Cardiac muscle cell (in vitro differentiated cells and primary cell): ENCODE measurements around the gene CPT1B. TPM values are rescaled to one million over a fixed set of nuclear protein-coding genes. Genes with fewer than 3 reads are reported as not detected.

Experiments used
- DNase-seq, 2 donors: peaks; one replicate each; pipeline versions ENCODE4 v3.0.0 to v3.0.0-alpha.2; 2010 to 2017; ENCODE audit warnings: low read depth in 1 of 2, low spot score in 1 of 2
- H3K27ac ChIP-seq: fragments of 200-600 bp; sonication (generic); 2 replicates; pipeline ENCODE4 v1.5.1; 2016
- H3K27me3 ChIP-seq: fragments of 200-600 bp; sonication (generic); 2 replicates; pipeline ENCODE4 v1.6.0; 2016; ENCODE audit warnings: control low read depth
- H3K36me3 ChIP-seq: fragments of 200-600 bp; sonication (generic); 2 replicates; pipeline ENCODE4 v1.5.1; 2016; ENCODE audit warnings: control low read depth
- H3K4me1 ChIP-seq: fragments of 200-600 bp; sonication (generic); 2 replicates; pipeline ENCODE4 v1.8.1; 2017; ENCODE audit warnings: low read depth, mild to moderate bottlenecking, mixed run types
- H3K4me3 ChIP-seq: fragments of 200-600 bp; sonication (generic); 2 replicates; pipeline ENCODE4 v1.5.1; 2016; ENCODE audit warnings: mild to moderate bottlenecking
- H3K9me3 ChIP-seq: fragments of 200-600 bp; sonication (generic); 2 replicates; pipeline ENCODE4 v1.5.1; 2017; ENCODE audit warnings: low read depth, mild to moderate bottlenecking, control low read depth
- polyA plus RNA-seq: library from polyadenylated mRNA; unstranded; fragments of >200 nt; fragmentation: Nextera tagmentation; extraction: Ambion mirVana; gene quantifications from 2 replicates; pipeline ENCODE4 v1.2.1, GENCODE V29; 2016
- total RNA-seq: library from RNA; depleted of rRNA; stranded (reverse); fragments of >200 nt; gene quantifications from 2 replicates; pipeline ENCODE4 v1.2.3, GENCODE V29; 2016
- TF ChIP-seq, protein P1 (sequence below): IDR thresholded peaks from 2 replicates; pipeline ENCODE4 v1.5.1; 2012; ENCODE audit warnings: low read depth, mild to moderate bottlenecking, low read length

CPT1B gene
- total and polyA plus RNA-seq, 2 experiments from 2014 or later = 39.1 to 58.7 TPM

DNA sequence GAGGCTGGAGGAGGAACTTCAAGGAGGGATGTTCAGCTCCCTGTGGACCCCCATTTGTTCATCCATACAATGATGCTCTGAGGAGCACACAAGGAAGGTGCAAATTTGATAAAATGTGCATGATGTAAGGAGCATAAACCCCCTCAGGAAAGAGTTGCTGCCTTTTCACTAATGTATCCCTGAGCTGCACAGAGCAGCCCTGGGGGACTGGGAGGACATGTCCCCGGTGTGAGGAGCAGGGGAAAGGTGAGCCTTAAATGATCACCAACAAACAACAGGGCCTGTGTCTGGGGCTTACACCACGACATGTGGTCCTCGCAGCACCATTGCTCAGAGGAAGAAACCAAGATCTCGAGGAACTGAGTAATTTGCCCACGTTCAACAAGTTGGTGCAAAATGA, 18.9 kb upstream of the CPT1B start:
- no peak for DNase-seq
- TF ChIP-seq, protein P1, sequence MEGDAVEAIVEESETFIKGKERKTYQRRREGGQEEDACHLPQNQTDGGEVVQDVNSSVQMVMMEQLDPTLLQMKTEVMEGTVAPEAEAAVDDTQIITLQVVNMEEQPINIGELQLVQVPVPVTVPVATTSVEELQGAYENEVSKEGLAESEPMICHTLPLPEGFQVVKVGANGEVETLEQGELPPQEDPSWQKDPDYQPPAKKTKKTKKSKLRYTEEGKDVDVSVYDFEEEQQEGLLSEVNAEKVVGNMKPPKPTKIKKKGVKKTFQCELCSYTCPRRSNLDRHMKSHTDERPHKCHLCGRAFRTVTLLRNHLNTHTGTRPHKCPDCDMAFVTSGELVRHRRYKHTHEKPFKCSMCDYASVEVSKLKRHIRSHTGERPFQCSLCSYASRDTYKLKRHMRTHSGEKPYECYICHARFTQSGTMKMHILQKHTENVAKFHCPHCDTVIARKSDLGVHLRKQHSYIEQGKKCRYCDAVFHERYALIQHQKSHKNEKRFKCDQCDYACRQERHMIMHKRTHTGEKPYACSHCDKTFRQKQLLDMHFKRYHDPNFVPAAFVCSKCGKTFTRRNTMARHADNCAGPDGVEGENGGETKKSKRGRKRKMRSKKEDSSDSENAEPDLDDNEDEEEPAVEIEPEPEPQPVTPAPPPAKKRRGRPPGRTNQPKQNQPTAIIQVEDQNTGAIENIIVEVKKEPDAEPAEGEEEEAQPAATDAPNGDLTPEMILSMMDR = no peak
- Histone ChIP-seq H3K9me3 (no peaks in the 10 kb centered on the region), H3K27me3 (peaks cover 28% of the 10 kb centered on the region), H3K4me1 (no peaks in the 10 kb centered on the region), H3K4me3 (no peak overlapping the region), H3K27ac (no peak overlapping the region), H3K36me3 (no peaks in the 10 kb centered on the region)

DNA sequence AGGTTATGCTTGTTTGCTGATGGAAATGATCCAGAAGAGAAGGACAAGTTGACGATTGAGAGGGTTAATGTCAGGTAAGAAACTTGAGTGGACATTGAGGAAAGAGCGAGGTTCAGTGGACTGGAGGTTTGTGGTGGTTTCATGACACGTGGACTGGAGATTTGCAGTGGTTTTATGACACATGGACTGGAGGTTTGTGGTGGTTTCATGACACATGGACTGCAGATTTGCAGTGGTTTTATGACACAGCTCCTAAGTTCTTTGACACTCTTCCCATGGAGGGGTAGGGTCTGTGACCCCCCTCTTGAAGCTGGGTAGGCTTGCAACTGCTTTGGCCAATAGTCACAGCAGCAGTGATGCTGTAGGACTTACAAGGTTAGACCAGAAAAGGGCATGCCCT, 17.0 kb upstream of the CPT1B start:
- Histone ChIP-seq H3K4me3 (no peak overlapping the region), H3K36me3 (no peaks in the 10 kb centered on the region), H3K4me1 (no peaks in the 10 kb centered on the region), H3K27ac (no peak overlapping the region), H3K9me3 (no peaks in the 10 kb centered on the region), H3K27me3 (peaks cover 10% of the 10 kb centered on the region)
- DNase-seq = no peak
- TF ChIP-seq, protein P1 = no peak

DNA sequence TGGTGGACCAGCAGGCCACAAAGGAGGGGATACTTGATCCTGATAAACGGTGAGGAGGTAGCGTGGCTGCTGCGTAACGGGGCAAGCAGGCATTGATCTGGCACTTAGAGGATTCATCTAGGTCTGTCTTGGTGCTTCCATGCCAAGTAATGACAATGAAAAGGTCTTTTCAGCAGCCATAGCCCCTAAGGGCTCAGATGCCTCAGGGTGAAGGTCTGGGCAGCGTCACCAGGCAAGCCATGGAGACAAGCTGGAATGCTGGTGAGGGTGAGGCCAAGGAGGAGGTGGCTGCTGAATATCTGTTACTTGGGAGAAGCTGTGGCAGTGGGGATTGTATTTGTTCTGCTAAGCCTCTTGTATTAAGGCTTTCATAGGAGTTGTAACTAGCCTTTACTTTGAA, 9.2 kb upstream of the CPT1B start:
- Histone ChIP-seq H3K36me3 (no peaks in the 10 kb centered on the region), H3K4me3 (no peak overlapping the region), H3K27ac (no peak overlapping the region), H3K4me1 (peaks cover 4% of the 10 kb centered on the region), H3K9me3 (no peaks in the 10 kb centered on the region), H3K27me3 (no peaks in the 10 kb centered on the region)
- DNase-seq = no peak
- TF ChIP-seq, protein P1 = no peak

DNA sequence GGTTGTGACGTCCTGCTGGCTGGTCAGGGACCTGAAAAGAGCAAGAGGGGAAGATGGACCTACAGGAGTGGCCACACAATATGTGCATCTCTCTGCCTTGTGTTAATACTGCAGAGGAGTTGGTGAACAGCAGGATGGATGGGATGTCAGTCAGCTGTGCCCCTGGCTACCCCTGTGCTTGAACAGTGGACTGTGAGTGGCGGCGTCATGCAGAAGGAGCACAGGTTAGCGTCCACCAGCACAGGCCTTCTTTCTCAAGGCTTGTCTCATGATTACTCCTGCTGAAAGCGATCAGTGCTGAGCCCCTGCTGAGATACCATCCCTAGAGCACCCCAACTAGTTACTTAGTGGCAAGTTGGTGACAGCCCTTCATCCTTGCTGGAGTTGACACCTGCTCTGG, 8.2 kb upstream of the CPT1B start:
- Histone ChIP-seq H3K4me3 (no peak overlapping the region), H3K27ac (no peak overlapping the region), H3K9me3 (no peaks in the 10 kb centered on the region), H3K36me3 (no peaks in the 10 kb centered on the region), H3K27me3 (no peaks in the 10 kb centered on the region), H3K4me1 (peaks cover 9% of the 10 kb centered on the region)
- TF ChIP-seq, protein P1 = no peak
- no peak for DNase-seq

DNA sequence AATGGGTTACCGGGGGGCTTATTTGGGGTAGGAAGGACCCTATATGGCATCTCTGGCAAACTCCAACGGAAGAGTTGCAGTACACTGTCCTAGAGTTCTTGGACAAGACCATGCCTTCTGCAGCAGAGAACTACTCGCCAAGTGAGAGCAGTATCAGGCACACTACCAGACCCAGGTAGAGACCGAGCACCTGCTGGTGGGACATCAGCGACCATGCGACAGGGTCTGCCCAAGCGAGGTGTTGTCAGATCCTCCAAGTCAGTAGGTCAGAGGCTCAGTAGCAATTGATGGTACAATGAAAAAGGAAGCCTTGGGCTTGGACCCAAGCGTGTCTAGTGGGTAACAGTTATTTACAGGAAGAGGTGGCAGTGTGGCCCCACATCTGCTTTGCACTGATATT, 7.6 kb upstream of the CPT1B start:
- H3K27me3 ChIP-seq = no peaks in the 10 kb centered on the region
- TF ChIP-seq, protein P1 = no peak
- DNase-seq = no peak
- no peak overlapping the region for H3K4me3 ChIP-seq
- peaks cover 9% of the 10 kb centered on the region for H3K4me1 ChIP-seq
- H3K9me3 ChIP-seq = no peaks in the 10 kb centered on the region
- H3K27ac ChIP-seq = no peak overlapping the region
- no peaks in the 10 kb centered on the region for H3K36me3 ChIP-seq

DNA sequence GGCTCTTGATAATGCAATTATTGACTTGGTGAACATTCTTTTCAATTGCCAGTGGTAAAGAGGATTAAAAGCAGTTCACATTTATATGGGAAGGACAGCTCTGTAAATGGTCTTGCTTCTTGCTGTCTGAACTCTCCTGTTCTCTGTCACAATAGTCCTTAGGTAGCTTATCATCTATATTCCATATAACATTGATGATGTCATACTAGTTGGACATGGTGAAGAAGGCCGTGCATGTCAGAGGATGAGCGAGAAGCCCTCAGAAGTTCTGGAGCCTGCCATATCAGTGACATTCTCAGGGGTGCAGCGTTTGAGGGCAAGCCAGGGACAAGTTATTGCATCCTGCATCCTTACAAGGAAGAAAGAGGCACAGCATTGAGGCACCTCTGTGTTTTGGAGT, 7.0 kb upstream of the CPT1B start:
- Histone ChIP-seq H3K9me3 (no peaks in the 10 kb centered on the region), H3K27me3 (no peaks in the 10 kb centered on the region), H3K27ac (no peak overlapping the region), H3K4me1 (peaks cover 9% of the 10 kb centered on the region), H3K36me3 (no peaks in the 10 kb centered on the region), H3K4me3 (no peak overlapping the region)
- no peak for DNase-seq
- TF ChIP-seq, protein P1 = no peak
